ENCODE measurements around the gene DCTN5. TPM values are rescaled to one million over a fixed set of nuclear protein-coding genes. Genes with fewer than 3 reads are reported as not detected.
A peak's percentile ranks its signal among the peaks of the same experiment; 100 is the strongest.

The DCTN5 gene
- total and polyA plus RNA-seq, 2 of the 13 experiments (the other 11 are each of a cell fraction or from before 2014, with no cell fraction given), result 105 to 207 TPM

- TF ChIP-seq ZNF670 (CRISPR knock-in tag; IDR thresholded peaks at IDR 0.05; ENCODE audit: borderline replicate concordance) (no peak; the same call in none of the 2 replicates), ZNF160 (CRISPR knock-in tag; IDR thresholded peaks at IDR 0.05) (peak; percentile 74), MXI1 (IDR thresholded peaks at IDR 0.05; ENCODE audit: borderline replicate concordance, low read depth, low read length) (peak; percentile 95), ZFAT (CRISPR knock-in tag; conservative IDR thresholded peaks at IDR 0.05) (peak; percentile 96), PRDM4 (CRISPR knock-in tag; IDR thresholded peaks at IDR 0.05; ENCODE audit: borderline replicate concordance) (peak; percentile 90; the same call in 1 of the 2 replicates), ZFP91 (CRISPR knock-in tag; IDR thresholded peaks at IDR 0.05; ENCODE audit: borderline replicate concordance) (peak; percentile 97), SRY (CRISPR knock-in tag; IDR thresholded peaks at IDR 0.05) (peak; percentile 91), CREM (IDR thresholded peaks at IDR 0.05) (peak; percentile 78), CREM (CRISPR knock-in tag; IDR thresholded peaks at IDR 0.05) (peak; percentile 38), ZNF766 (CRISPR knock-in tag; IDR thresholded peaks at IDR 0.05; ENCODE audit: borderline replicate concordance) (peak; percentile 98), ZNF737 (CRISPR knock-in tag; IDR thresholded peaks at IDR 0.05; ENCODE audit: borderline replicate concordance) (peak; percentile 74; the same call in 1 of the 2 replicates), ARNT2 (CRISPR knock-in tag; IDR thresholded peaks at IDR 0.05; ENCODE audit: low read depth) (peak; percentile 83; the same call in 1 of the 2 replicates), ZNF468 (CRISPR knock-in tag; IDR thresholded peaks at IDR 0.05) (peak; percentile 95; the same call in 1 of the 2 replicates)
- TF ChIP-seq, protein P1, sequence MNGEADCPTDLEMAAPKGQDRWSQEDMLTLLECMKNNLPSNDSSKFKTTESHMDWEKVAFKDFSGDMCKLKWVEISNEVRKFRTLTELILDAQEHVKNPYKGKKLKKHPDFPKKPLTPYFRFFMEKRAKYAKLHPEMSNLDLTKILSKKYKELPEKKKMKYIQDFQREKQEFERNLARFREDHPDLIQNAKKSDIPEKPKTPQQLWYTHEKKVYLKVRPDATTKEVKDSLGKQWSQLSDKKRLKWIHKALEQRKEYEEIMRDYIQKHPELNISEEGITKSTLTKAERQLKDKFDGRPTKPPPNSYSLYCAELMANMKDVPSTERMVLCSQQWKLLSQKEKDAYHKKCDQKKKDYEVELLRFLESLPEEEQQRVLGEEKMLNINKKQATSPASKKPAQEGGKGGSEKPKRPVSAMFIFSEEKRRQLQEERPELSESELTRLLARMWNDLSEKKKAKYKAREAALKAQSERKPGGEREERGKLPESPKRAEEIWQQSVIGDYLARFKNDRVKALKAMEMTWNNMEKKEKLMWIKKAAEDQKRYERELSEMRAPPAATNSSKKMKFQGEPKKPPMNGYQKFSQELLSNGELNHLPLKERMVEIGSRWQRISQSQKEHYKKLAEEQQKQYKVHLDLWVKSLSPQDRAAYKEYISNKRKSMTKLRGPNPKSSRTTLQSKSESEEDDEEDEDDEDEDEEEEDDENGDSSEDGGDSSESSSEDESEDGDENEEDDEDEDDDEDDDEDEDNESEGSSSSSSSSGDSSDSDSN (CRISPR knock-in tag; IDR thresholded peaks at IDR 0.05), result peak; percentile 79; the same call in 1 of the 2 replicates
- TF ChIP-seq, protein P2, sequence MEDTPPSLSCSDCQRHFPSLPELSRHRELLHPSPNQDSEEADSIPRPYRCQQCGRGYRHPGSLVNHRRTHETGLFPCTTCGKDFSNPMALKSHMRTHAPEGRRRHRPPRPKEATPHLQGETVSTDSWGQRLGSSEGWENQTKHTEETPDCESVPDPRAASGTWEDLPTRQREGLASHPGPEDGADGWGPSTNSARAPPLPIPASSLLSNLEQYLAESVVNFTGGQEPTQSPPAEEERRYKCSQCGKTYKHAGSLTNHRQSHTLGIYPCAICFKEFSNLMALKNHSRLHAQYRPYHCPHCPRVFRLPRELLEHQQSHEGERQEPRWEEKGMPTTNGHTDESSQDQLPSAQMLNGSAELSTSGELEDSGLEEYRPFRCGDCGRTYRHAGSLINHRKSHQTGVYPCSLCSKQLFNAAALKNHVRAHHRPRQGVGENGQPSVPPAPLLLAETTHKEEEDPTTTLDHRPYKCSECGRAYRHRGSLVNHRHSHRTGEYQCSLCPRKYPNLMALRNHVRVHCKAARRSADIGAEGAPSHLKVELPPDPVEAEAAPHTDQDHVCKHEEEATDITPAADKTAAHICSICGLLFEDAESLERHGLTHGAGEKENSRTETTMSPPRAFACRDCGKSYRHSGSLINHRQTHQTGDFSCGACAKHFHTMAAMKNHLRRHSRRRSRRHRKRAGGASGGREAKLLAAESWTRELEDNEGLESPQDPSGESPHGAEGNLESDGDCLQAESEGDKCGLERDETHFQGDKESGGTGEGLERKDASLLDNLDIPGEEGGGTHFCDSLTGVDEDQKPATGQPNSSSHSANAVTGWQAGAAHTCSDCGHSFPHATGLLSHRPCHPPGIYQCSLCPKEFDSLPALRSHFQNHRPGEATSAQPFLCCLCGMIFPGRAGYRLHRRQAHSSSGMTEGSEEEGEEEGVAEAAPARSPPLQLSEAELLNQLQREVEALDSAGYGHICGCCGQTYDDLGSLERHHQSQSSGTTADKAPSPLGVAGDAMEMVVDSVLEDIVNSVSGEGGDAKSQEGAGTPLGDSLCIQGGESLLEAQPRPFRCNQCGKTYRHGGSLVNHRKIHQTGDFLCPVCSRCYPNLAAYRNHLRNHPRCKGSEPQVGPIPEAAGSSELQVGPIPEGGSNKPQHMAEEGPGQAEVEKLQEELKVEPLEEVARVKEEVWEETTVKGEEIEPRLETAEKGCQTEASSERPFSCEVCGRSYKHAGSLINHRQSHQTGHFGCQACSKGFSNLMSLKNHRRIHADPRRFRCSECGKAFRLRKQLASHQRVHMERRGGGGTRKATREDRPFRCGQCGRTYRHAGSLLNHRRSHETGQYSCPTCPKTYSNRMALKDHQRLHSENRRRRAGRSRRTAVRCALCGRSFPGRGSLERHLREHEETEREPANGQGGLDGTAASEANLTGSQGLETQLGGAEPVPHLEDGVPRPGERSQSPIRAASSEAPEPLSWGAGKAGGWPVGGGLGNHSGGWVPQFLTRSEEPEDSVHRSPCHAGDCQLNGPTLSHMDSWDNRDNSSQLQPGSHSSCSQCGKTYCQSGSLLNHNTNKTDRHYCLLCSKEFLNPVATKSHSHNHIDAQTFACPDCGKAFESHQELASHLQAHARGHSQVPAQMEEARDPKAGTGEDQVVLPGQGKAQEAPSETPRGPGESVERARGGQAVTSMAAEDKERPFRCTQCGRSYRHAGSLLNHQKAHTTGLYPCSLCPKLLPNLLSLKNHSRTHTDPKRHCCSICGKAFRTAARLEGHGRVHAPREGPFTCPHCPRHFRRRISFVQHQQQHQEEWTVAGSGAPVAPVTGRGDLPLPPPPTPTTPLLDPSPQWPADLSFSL (CRISPR knock-in tag; IDR thresholded peaks at IDR 0.05), result 0 out of 2 replicates have a peak, but pooled peaks have one; percentile 13
Measured at GRCh38 chr16:23640931-23641765, at the start of gene DCTN5, which contains the start of gene PALB2 (continued).
